K562 (cell line): Measurements from ENCODE around the gene USP28. TPM values are rescaled to one million over a fixed set of nuclear protein-coding genes. Genes with fewer than 3 reads are reported as not detected.

ENCODE experiments used
- ATAC-seq: fragments of 200-7000 bp; cut with Tn5 transposase; 3 replicates; pipeline ENCODE4 v1.9.1; 2020; ENCODE audit warnings: moderate library complexity
- BruUV-seq: library from RNA; stranded (reverse); fragments of 400-500 nt; replicated peaks from 2 replicates; lab custom pipeline; 2021; lab: Mats Ljungman, UMichigan
- CTCF ChIA-PET: fragments of 300-600 bp; formaldehyde crosslinking; extraction: SDS; loops from one replicate; lab custom pipeline; 2021; ENCODE audit warnings: low intra/inter-chr PET ratio; lab: Yijun Ruan, JAX
- POLR2A ChIA-PET: fragments of 300-600, 350-650 bp; sonication (Branson Sonifier 250); formaldehyde crosslinking; extraction: SDS; loops from one replicate; lab custom pipeline; 2021; ENCODE audit warnings: antibody characterized with exemption, inconsistent platforms; lab: Yijun Ruan, JAX
- DNase-seq, 4 experiments: peaks; one replicate each; pipeline versions ENCODE4 v3.0.0 to v3.0.0-alpha.2; 2011 to 2018; ENCODE audit warnings: low spot score in 3 of 4, mixed read lengths in 3 of 4; ENCODE audit errors: extremely low read depth in 1 of 4
- FAIRE-seq: peaks from 2 replicates; lab custom pipeline; 2011; peaks lifted over from hg19 to GRCh38; lab: Jason Lieb, UNC
- H2AFZ ChIP-seq: 2 replicates; pipeline ENCODE4 v1.6.0; 2011; ENCODE audit warnings: low read depth, low read length, control low read depth, inconsistent platforms
- H3K27ac ChIP-seq: fragments of 200-600 bp; 3 replicates; pipeline ENCODE4 v1.8.0; 2011; ENCODE audit warnings: low read depth, mild to moderate bottlenecking, control low read depth, inconsistent platforms, low read length, moderate library complexity, mixed read lengths; ENCODE audit errors: extremely low read depth
- H3K27me3 ChIP-seq, 2 experiments: fragments of 300-600 bp in 1 of 2; 2 replicates in 1 of 2; 3 replicates in 1 of 2; pipeline versions ENCODE4 v1.6.0 to v1.8.0; 2011; ENCODE audit warnings: inconsistent platforms in 2 of 2, low read length in 2 of 2, mild to moderate bottlenecking in 1 of 2, mixed read lengths in 1 of 2, moderate library complexity in 1 of 2; ENCODE audit not compliant: control insufficient read depth in 2 of 2, insufficient read depth in 2 of 2
- H3K36me3 ChIP-seq: fragments of 300-600 bp; 3 replicates; pipeline ENCODE4 v1.8.0; 2011; ENCODE audit warnings: mild to moderate bottlenecking, low read length, inconsistent platforms; ENCODE audit not compliant: control insufficient read depth, insufficient read depth
- H3K4me1 ChIP-seq, 2 experiments: fragments of 200-600 bp in 1 of 2; replicated peaks in 1 of 2; 2 replicates in 1 of 2; 3 replicates in 1 of 2; pipeline versions ENCODE4 v1.5.1 to v1.8.0; 2011; ENCODE audit warnings: inconsistent platforms in 2 of 2, low read length in 2 of 2, mild to moderate bottlenecking in 1 of 2, mixed read lengths in 1 of 2, moderate library complexity in 1 of 2; ENCODE audit not compliant: control insufficient read depth in 2 of 2, insufficient read depth in 2 of 2
- H3K4me2 ChIP-seq: 2 replicates; pipeline ENCODE4 v1.6.1; 2011; ENCODE audit warnings: low read length, control low read depth, inconsistent platforms, mixed read lengths; ENCODE audit not compliant: insufficient read depth
- H3K4me3 ChIP-seq: fragments of 200-600 bp; sonication (generic), shearing (Covaris generic); 2 replicates; pipeline ENCODE4 v1.5.1; 2016; ENCODE audit warnings: control low read depth, inconsistent platforms
- H3K79me2 ChIP-seq: fragments of 200-600 bp; 3 replicates; pipeline ENCODE4 v1.8.0; 2011; ENCODE audit warnings: low read length, inconsistent platforms; ENCODE audit not compliant: control insufficient read depth, insufficient read depth
- H3K9ac ChIP-seq, 2 experiments: 2 replicates each; pipeline versions ENCODE4 v1.6.0 to v1.6.1; 2011; ENCODE audit warnings: low read depth in 2 of 2, low read length in 2 of 2, control low read depth in 1 of 2, inconsistent platforms in 1 of 2, mild to moderate bottlenecking in 1 of 2, mixed read lengths in 1 of 2; ENCODE audit not compliant: insufficient read depth in 1 of 2
- H3K9me1 ChIP-seq: one replicate; pipeline ENCODE4 v1.6.0; 2011; ENCODE audit warnings: inconsistent platforms, mild to moderate bottlenecking, low read length, moderate library complexity; ENCODE audit not compliant: control insufficient read depth, insufficient read depth
- H3K9me3 ChIP-seq: replicated peaks from 2 replicates; pipeline ENCODE4 v1.5.1; 2011; ENCODE audit warnings: low read depth, low read length, inconsistent platforms; ENCODE audit not compliant: control insufficient read depth, insufficient read depth
- H4K20me1 ChIP-seq: replicated peaks from 2 replicates; pipeline ENCODE4 v1.6.1; 2011; ENCODE audit warnings: low read length, inconsistent platforms, mixed read lengths; ENCODE audit not compliant: control insufficient read depth, insufficient read depth
- CAMTA2 ChIP-seq: fragments of 250-450 bp; sonication (Bioruptor Pico); conservative IDR thresholded peaks from 2 replicates; pipeline ENCODE4 v1.5.1; 2022
- CBFB ChIP-seq: sonication (generic); formaldehyde crosslinking; IDR thresholded peaks from 2 replicates; pipeline ENCODE4 v1.4.0; 2020; ENCODE audit warnings: mild to moderate bottlenecking, missing genetic modification reagents
- EWSR1 ChIP-seq: fragments of 450-650 bp; IDR thresholded peaks from 2 replicates; pipeline ENCODE4 v1.6.1; 2018; ENCODE audit warnings: borderline replicate concordance, mild to moderate bottlenecking, low read depth, moderate library complexity; ENCODE audit not compliant: partially characterized antibody
- GABPA ChIP-seq: fragments of 200-800 bp; sonication (Bioruptor generic); conservative IDR thresholded peaks from 2 replicates; pipeline ENCODE4 v1.6.1; 2016; ENCODE audit warnings: low read depth, missing genetic modification characterization, missing compliant biosample characterization
- HDGF ChIP-seq: fragments of 450-650 bp; IDR thresholded peaks from 2 replicates; pipeline ENCODE4 v1.6.1; 2016
- OTX1 ChIP-seq: fragments of 450-650 bp; formaldehyde crosslinking; IDR thresholded peaks from 2 replicates; pipeline ENCODE4 v1.4.0; 2022; ENCODE audit warnings: mild to moderate bottlenecking
- POLR2AphosphoS2 ChIP-seq: IDR thresholded peaks from 2 replicates; pipeline ENCODE4 v1.6.1; 2012; ENCODE audit warnings: low read length, improper control_type of control experiment
- SIN3B ChIP-seq: fragments of 450-650 bp; IDR thresholded peaks from 2 replicates; pipeline ENCODE4 v1.6.1; 2017; ENCODE audit warnings: low read depth, mild to moderate bottlenecking, moderate library complexity
- SMARCA4 ChIP-seq: fragments of 450-650 bp; IDR thresholded peaks from 2 replicates; pipeline ENCODE4 v1.6.1; 2016
- SMC3 ChIP-seq: conservative IDR thresholded peaks from 2 replicates; pipeline ENCODE4 v1.6.1; 2011; ENCODE audit warnings: low read depth, low read length, improper control_type of control experiment; ENCODE audit not compliant: insufficient read depth
- TEAD4 ChIP-seq, 2 experiments: sonication (generic) in 1 of 2; formaldehyde crosslinking in 1 of 2; IDR thresholded peaks; 2 replicates each; pipeline versions ENCODE4 v1.6.1 to v1.8.0; 2012 to 2022; ENCODE audit warnings: borderline replicate concordance in 1 of 2, inconsistent platforms in 1 of 2, low read length in 1 of 2, mild to moderate bottlenecking in 1 of 2, missing genetic modification reagents in 1 of 2
- ZBTB8A ChIP-seq: fragments of 450-650 bp; IDR thresholded peaks from 2 replicates; pipeline ENCODE4 v1.6.1; 2018; ENCODE audit warnings: mild to moderate bottlenecking, moderate library complexity; ENCODE audit not compliant: partially characterized antibody
- ZNF408 ChIP-seq: fragments of 250-450 bp; sonication (Bioruptor Pico); IDR thresholded peaks from 2 replicates; pipeline ENCODE4 v1.4.0; 2020; ENCODE audit warnings: low read depth, mild to moderate bottlenecking, moderate library complexity
- ZNF445 ChIP-seq: fragments of 250-450 bp; sonication (Bioruptor Pico); IDR thresholded peaks from 2 replicates; pipeline ENCODE4 v1.4.0; 2020; ENCODE audit warnings: low read depth, mild to moderate bottlenecking, moderate library complexity
- WGBS: fragments of 100-300 bp; shearing (Covaris generic); methylation state at CpG from one replicate; pipeline ENCODE4 v1.1.6; 2016; ENCODE audit warnings: low coverage, mixed read lengths; ENCODE audit not compliant: insufficient coverage; ENCODE audit errors: missing lambda C conversion rate; 5-methylcytosine and 5-hydroxymethylcytosine counted together
- in situ Hi-C: fragments of 300-500 bp; cut with MboI; formaldehyde crosslinking; loops from 4 replicates; pipeline ENCODE4 v1.15.0; 2018; ENCODE audit warnings: inconsistent platforms, mixed read lengths
- intact Hi-C: fragments of 100-400 bp; cut with micrococcal nuclease; formaldehyde crosslinking; loops from 2 replicates; pipeline ENCODE4 v1.14.2; 2022
- polyA plus RNA-seq, 8 experiments: library from polyadenylated mRNA; depleted of rRNA in 4 of 8; stranded (reverse) in 5 of 8; unstranded in 3 of 8; fragments of >200 nt; fragmentation: Nextera tagmentation in 2 of 8; fragmentation: Illumina TruSeq in 1 of 8; extraction: Ambion mirVana in 2 of 8; extraction: Trizol in 1 of 8; gene quantifications; 2 replicates each; pipeline versions ENCODE4 v1.2.1 to v1.2.3, GENCODE V29; 2011 to 2014; ENCODE audit warnings: inconsistent platforms in 1 of 8, missing spikeins in 1 of 8
- total RNA-seq, 7 experiments: library from RNA; depleted of rRNA in 6 of 7; stranded (reverse); fragments of >200 nt in 6 of 7; fragmentation: Illumina TruSeq in 2 of 7; extraction: Trizol in 2 of 7; gene quantifications; 2 replicates each; pipeline versions ENCODE4 v1.2.1 to v1.2.3, GENCODE V29; 2011 to 2021; ENCODE audit warnings: low replicate concordance in 1 of 7
- TF ChIP-seq, protein P1 (sequence below): fragments of 250-450 bp; sonication (Bioruptor Pico); IDR thresholded peaks from 2 replicates; pipeline ENCODE4 v1.4.0; 2020; ENCODE audit warnings: mild to moderate bottlenecking, moderate library complexity, borderline replicate concordance

Gene USP28
- total and polyA plus RNA-seq, 9 of the 15 experiments (the other 6 are each of a cell fraction or from before 2014, with no cell fraction given) = 3.7 to 42.7 (median 20.3) TPM

DNA sequence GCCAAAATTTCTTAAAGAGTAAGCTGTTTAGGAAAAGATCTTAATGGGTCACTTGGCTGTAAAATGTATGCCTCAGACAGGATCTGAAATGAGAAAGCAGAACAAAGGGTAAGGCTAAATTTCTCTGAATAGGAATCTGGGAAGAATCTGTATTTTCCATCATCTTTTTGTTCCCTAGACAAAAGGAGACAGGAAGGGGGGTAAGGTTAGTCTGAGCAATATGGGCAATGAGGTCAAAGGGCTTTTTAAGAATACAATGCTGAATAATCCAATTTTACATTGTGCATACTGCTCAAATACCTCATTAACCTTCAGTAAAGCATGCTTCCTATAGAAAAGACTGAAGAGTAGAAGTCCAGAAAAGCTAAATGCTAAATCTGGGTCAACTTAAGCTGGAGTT, 61.2 kb downstream of the USP28 start:
- intact Hi-C loops (no loop called here), in situ Hi-C loops (no loop called here)
- BruUV-seq = no TSS peak
- Histone ChIP-seq H3K9me3 (no peaks in the 10 kb centered on the region), H4K20me1 (no peaks in the 10 kb centered on the region), H3K4me1 (no peaks in the 10 kb centered on the region), H3K79me2 (no peaks in the 10 kb centered on the region), H3K4me2 (no peak overlapping the region), H3K9ac (no peak overlapping the region), H3K9me1 (no peaks in the 10 kb centered on the region), H3K36me3 (peaks cover 25% of the 10 kb centered on the region; the same call in 1 of the 3 replicates), H2AFZ (no peak overlapping the region), H3K27me3 (no peaks in the 10 kb centered on the region), H3K4me3 (no peak overlapping the region), H3K27ac (no peak overlapping the region)
- ATAC-seq = no peak
- ChIA-PET CTCF (no interaction called here), POLR2A (no interaction called here)
- no peak for DNase-seq
- FAIRE-seq = no peak
- no peak for TF ChIP-seq ZNF445 (CRISPR knock-in tag)
- no peak for TF ChIP-seq OTX1 (CRISPR knock-in tag)
- no peak for TF ChIP-seq HDGF
- TF ChIP-seq EWSR1 = no peak
- no peak for TF ChIP-seq GABPA (tag)
- no peak for TF ChIP-seq SMARCA4
- no peak for TF ChIP-seq POLR2AphosphoS2

DNA sequence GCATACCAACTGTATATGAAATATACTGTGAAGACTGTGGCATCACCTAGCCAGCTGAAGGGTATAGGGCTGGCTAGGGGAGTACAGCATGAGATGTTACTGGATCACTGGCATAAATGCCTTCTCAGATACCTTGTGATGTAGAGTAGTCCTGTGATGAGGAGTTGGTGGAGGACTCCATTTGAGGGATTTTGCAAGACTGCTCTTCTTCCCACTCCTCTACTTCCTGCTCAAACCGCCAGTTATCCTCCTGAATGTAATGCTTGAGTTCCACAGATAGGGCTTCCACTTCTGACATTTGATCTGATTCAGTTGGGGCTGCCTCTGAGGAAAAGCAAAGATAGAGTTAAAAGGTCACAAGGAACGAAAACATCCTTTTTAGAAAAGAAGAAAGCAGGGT, 66.4 kb downstream of the USP28 start:
- in situ Hi-C loops = no loop called here
- CTCF ChIA-PET = no interaction called here
- H3K36me3 ChIP-seq = peaks cover 54% of the 10 kb centered on the region; the same call in 2 of the 3 replicates
- 42% methylated on average over 2 of the region's 2 CpGs for WGBS
- FAIRE-seq = no peak
- no peak for DNase-seq
- H3K9ac ChIP-seq = no peak overlapping the region
- no peak overlapping the region for H3K4me2 ChIP-seq
- no peak overlapping the region for H2AFZ ChIP-seq
- no peaks in the 10 kb centered on the region for H3K9me1 ChIP-seq
- no peaks in the 10 kb centered on the region for H4K20me1 ChIP-seq
- no peaks in the 10 kb centered on the region for H3K9me3 ChIP-seq
- no TSS peak for BruUV-seq
- H3K27me3 ChIP-seq = no peaks in the 10 kb centered on the region
- H3K4me3 ChIP-seq = no peak overlapping the region
- H3K27ac ChIP-seq = no peak overlapping the region
- intact Hi-C loops = loop anchor here (10.0 kb wide), 1 partner anchor 166 kb away; the partner anchor contains the start of gene HTR3A
- H3K4me1 ChIP-seq = no peaks in the 10 kb centered on the region
- ATAC-seq = no peak
- no peaks in the 10 kb centered on the region for H3K79me2 ChIP-seq
- POLR2A ChIA-PET = no interaction called here
- no peak for TF ChIP-seq CBFB
- no peak for TF ChIP-seq SMC3
- no peak for TF ChIP-seq CAMTA2
- TF ChIP-seq TEAD4 (IDR thresholded peaks at IDR 0.05; ENCODE audit: low read length) = no peak
- no peak for TF ChIP-seq TEAD4 (CRISPR knock-in tag; IDR thresholded peaks at IDR 0.05; ENCODE audit: borderline replicate concordance)
- TF ChIP-seq ZBTB8A = no peak
- no peak for TF ChIP-seq SIN3B
- no peak for TF ChIP-seq ZNF408 (CRISPR knock-in tag)
- TF ChIP-seq, protein P1, sequence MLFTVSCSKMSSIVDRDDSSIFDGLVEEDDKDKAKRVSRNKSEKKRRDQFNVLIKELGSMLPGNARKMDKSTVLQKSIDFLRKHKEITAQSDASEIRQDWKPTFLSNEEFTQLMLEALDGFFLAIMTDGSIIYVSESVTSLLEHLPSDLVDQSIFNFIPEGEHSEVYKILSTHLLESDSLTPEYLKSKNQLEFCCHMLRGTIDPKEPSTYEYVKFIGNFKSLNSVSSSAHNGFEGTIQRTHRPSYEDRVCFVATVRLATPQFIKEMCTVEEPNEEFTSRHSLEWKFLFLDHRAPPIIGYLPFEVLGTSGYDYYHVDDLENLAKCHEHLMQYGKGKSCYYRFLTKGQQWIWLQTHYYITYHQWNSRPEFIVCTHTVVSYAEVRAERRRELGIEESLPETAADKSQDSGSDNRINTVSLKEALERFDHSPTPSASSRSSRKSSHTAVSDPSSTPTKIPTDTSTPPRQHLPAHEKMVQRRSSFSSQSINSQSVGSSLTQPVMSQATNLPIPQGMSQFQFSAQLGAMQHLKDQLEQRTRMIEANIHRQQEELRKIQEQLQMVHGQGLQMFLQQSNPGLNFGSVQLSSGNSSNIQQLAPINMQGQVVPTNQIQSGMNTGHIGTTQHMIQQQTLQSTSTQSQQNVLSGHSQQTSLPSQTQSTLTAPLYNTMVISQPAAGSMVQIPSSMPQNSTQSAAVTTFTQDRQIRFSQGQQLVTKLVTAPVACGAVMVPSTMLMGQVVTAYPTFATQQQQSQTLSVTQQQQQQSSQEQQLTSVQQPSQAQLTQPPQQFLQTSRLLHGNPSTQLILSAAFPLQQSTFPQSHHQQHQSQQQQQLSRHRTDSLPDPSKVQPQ (CRISPR knock-in tag) = no peak
